ENCODE results near the gene TMEM272. TPM values are rescaled to one million over a fixed set of nuclear protein-coding genes. Genes with fewer than 3 reads are reported as not detected.

Gene TMEM272
- total and polyA plus RNA-seq, 2 of the 13 experiments (the other 11 are each of a cell fraction or from before 2014, with no cell fraction given) = 0.37 to 0.62 TPM

DNA sequence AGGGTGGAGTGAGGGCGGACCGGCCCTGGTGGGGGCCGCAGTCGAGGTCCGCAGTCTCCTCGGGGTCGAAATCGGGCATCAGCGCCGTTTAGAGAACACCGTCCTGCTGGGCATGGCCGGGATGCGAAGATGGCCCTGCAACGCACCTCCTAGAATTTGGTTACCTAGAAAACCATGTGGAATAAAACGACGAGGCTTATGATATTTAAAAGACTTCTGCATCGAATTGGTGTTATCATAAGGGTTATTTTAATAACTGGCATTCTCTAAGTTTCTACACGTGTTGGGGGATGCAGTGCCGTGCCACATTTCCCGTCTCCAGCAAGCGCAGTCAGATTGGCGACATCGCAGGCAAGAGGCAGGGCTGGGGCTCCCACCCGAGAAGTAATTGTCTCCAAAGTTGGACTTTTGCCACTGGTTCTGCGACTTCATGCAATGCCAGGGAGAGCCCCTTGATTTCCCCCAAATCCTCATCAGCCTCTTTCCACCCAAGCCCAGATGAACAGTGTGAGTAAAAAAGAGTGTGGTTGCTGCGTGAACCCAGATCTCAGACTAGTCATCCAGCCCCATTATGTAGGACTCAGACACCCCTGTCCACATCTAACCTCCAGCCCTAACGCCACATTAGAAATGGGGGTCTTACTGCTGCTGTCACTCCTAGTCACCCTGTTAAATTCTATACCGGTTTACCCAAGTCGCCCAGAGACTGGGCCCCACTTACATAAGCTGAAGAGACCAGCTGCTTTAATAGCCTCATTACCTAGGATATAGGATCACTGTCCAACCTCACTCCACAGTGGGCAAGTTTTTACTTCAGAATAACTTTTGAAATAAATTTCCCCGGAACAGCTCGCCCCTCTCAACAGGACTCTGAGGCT lies 40.4 kb downstream of the TMEM272 start:
- Histone ChIP-seq H3K9ac (ENCODE audit: insufficient read depth, low read depth, low read length) (peak overlapping the region; percentile 97), H4K20me1 (ENCODE audit: insufficient read depth, low read length) (no peaks in the 10 kb centered on the region), H3K4me2 (ENCODE audit: low read depth, low read length) (peak overlapping the region; percentile 95), H3K79me2 (ENCODE audit: insufficient read depth, low read length) (no peaks in the 10 kb centered on the region), H3K27me3 (ENCODE audit: control insufficient read depth in 1 of 2, insufficient read depth in 2 of 2, low read length in 2 of 2) (no peaks in the 10 kb centered on the region), H3K9me3 (ENCODE audit: low read length) (no peaks in the 10 kb centered on the region), H3K27ac (ENCODE audit: extremely low read length, insufficient read depth, low read length) (peak overlapping the region; percentile 77), H3K4me1 (ENCODE audit: insufficient read depth, low read length) (peaks cover 49% of the 10 kb centered on the region), H3K4me3 (replicated peaks in 1 of 3; ENCODE audit: insufficient read depth in 1 of 3, low read depth in 2 of 3, low read length in 3 of 3) (peak overlapping the region; percentile 68 to 85 (median 75)), H3K36me3 (replicated peaks in 1 of 2; ENCODE audit: control insufficient read depth in 1 of 2, insufficient read depth in 2 of 2, low read length in 2 of 2) (no peaks in the 10 kb centered on the region), H2AFZ (ENCODE audit: low read length) (no peak overlapping the region)
- CTCF ChIA-PET (ENCODE audit: low intra/inter-chr PET ratio, low total read pairs) = no interaction called here
- in situ Hi-C loops (cut with HindIII; ENCODE audit: extremely low pct_ligation_motif_present, low pct_unique_long_range_greater_than_20kb) = no loop called here
- BruUV-seq (replicated peaks) = TSS peak; percentile 87
- intact Hi-C loops (cut with micrococcal nuclease; ENCODE audit: unreplicated experiment) = no loop called here
- ATAC-seq (no peak; the same call in 2 of the 3 replicates), DNase-seq (ENCODE audit: low spot score) (no peak), FAIRE-seq (no peak)
- WGBS (ENCODE audit: low lambda C conversion rate) = 49% methylated on average over 26 of the region's 31 CpGs
- POLR2A ChIA-PET = interaction anchor here (1.1 kb wide), 1 partner anchor 11 kb away, joined by 3 read pairs; no protein-coding TSS in a partner anchor
- TF ChIP-seq ETV5 (CRISPR knock-in tag; IDR thresholded peaks at IDR 0.05; ENCODE audit: borderline replicate concordance) (0 out of 2 replicates have a peak, but pooled peaks have one; percentile 0), ZNF251 (CRISPR knock-in tag; IDR thresholded peaks at IDR 0.05) (no peak), KDM2A (CRISPR knock-in tag; IDR thresholded peaks at IDR 0.05; ENCODE audit: borderline replicate concordance, low read depth) (no peak), ZBTB38 (CRISPR knock-in tag; IDR thresholded peaks at IDR 0.05) (peak; percentile 58), ZNF510 (CRISPR knock-in tag; IDR thresholded peaks at IDR 0.05; ENCODE audit: low read depth) (no peak), ELF4 (CRISPR knock-in tag; IDR thresholded peaks at IDR 0.05; ENCODE audit: borderline replicate concordance) (peak; percentile 51; the same call in 1 of the 2 replicates), MED1 (CRISPR knock-in tag; IDR thresholded peaks at IDR 0.05) (0 out of 2 replicates have a peak, but pooled peaks have one; percentile 1), ZNF709 (CRISPR knock-in tag; IDR thresholded peaks at IDR 0.05) (0 out of 2 replicates have a peak, but pooled peaks have one; percentile 3), PLSCR1 (CRISPR knock-in tag; IDR thresholded peaks at IDR 0.05; ENCODE audit: borderline replicate concordance) (0 out of 2 replicates have a peak, but pooled peaks have one; percentile 61), ZNF788 (CRISPR knock-in tag; IDR thresholded peaks at IDR 0.05; ENCODE audit: borderline replicate concordance) (0 out of 2 replicates have a peak, but pooled peaks have one; percentile 17), ZNF264 (CRISPR knock-in tag; IDR thresholded peaks at IDR 0.05) (no peak), SP1 (IDR thresholded peaks at IDR 0.05) (no peak), SP1 (CRISPR knock-in tag; IDR thresholded peaks at IDR 0.05) (peak; percentile 2; the same call in 1 of the 2 replicates), KDM4B (CRISPR knock-in tag; IDR thresholded peaks at IDR 0.05) (0 out of 2 replicates have a peak, but pooled peaks have one; percentile 50), PRMT3 (CRISPR knock-in tag; IDR thresholded peaks at IDR 0.05; ENCODE audit: borderline replicate concordance, low read depth) (0 out of 2 replicates have a peak, but pooled peaks have one; percentile 5), ZFP41 (CRISPR knock-in tag; IDR thresholded peaks at IDR 0.05; ENCODE audit: borderline replicate concordance) (no peak), NR2F6 (IDR thresholded peaks at IDR 0.05) (no peak), NR2F6 (CRISPR knock-in tag; IDR thresholded peaks at IDR 0.05) (no peak), POLR2G (IDR thresholded peaks at IDR 0.05; ENCODE audit: low read depth, low read length) (peak; percentile 56), MEIS1 (CRISPR knock-in tag; IDR thresholded peaks at IDR 0.05; ENCODE audit: borderline replicate concordance) (no peak)
- TF ChIP-seq, protein P1, sequence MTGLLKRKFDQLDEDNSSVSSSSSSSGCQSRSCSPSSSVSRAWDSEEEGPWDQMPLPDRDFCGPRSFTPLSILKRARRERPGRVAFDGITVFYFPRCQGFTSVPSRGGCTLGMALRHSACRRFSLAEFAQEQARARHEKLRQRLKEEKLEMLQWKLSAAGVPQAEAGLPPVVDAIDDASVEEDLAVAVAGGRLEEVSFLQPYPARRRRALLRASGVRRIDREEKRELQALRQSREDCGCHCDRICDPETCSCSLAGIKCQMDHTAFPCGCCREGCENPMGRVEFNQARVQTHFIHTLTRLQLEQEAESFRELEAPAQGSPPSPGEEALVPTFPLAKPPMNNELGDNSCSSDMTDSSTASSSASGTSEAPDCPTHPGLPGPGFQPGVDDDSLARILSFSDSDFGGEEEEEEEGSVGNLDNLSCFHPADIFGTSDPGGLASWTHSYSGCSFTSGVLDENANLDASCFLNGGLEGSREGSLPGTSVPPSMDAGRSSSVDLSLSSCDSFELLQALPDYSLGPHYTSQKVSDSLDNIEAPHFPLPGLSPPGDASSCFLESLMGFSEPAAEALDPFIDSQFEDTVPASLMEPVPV (CRISPR knock-in tag; IDR thresholded peaks at IDR 0.05) = no peak

Data from HepG2 (cell line).